Endothelial cell (in vitro differentiated cells): Measurements from ENCODE around the gene POPDC3. TPM values are rescaled to one million over a fixed set of nuclear protein-coding genes. Genes with fewer than 3 reads are reported as not detected.

Experiments
- DNase-seq: peaks from one replicate; pipeline ENCODE4 v3.0.0; 2021; ENCODE audit warnings: low spot score
- H3K27ac Mint-ChIP-seq: one replicate; pipeline ENCODE4 v1.8.0; 2021; ENCODE audit warnings: mixed read lengths, inconsistent platforms; ENCODE audit not compliant: unreplicated experiment
- H3K27me3 Mint-ChIP-seq: one replicate; pipeline ENCODE4 v1.8.0; 2021; ENCODE audit warnings: mild to moderate bottlenecking, moderate library complexity, mixed read lengths, inconsistent platforms; ENCODE audit not compliant: unreplicated experiment
- H3K36me3 Mint-ChIP-seq: one replicate; pipeline ENCODE4 v1.8.0; 2021; ENCODE audit warnings: mild to moderate bottlenecking, low read depth, mixed read lengths, inconsistent platforms; ENCODE audit not compliant: unreplicated experiment
- H3K4me1 Mint-ChIP-seq: one replicate; pipeline ENCODE4 v1.8.0; 2021; ENCODE audit warnings: mild to moderate bottlenecking, mixed read lengths, inconsistent platforms; ENCODE audit not compliant: unreplicated experiment
- H3K4me3 Mint-ChIP-seq: one replicate; pipeline ENCODE4 v1.8.0; 2021; ENCODE audit warnings: mild to moderate bottlenecking, mixed read lengths, inconsistent platforms; ENCODE audit not compliant: unreplicated experiment
- H3K9me3 Mint-ChIP-seq: one replicate; pipeline ENCODE4 v1.8.0; 2021; ENCODE audit warnings: mixed read lengths, inconsistent platforms; ENCODE audit not compliant: unreplicated experiment
- CTCF ChIP-seq: fragments of 200-600 bp; sonication (generic); IDR thresholded peaks from one replicate; pipeline ENCODE4 v1.5.0; 2021; ENCODE audit warnings: antibody characterized with exemption; ENCODE audit not compliant: unreplicated experiment
- total RNA-seq: library from RNA; stranded (reverse); fragmentation: NEBNext Ultra II Directional; extraction: Animal tissue kit (Norgen Biotek cat#: 25700); gene quantifications from one replicate; pipeline ENCODE4 v1.2.1, GENCODE V29; 2021; ENCODE audit not compliant: unreplicated experiment

Gene POPDC3
- total RNA-seq, 1 donor from 2014 or later, result 5.2 TPM

- TF ChIP-seq CTCF, result no peak
- no peak overlapping the region for H3K4me3 Mint-ChIP-seq
- no peaks in the 10 kb centered on the region for H3K36me3 Mint-ChIP-seq
- peaks cover 10% of the 10 kb centered on the region for H3K4me1 Mint-ChIP-seq
- H3K27me3 Mint-ChIP-seq, result peaks cover 1% of the 10 kb centered on the region
- DNase-seq, result no peak
- H3K9me3 Mint-ChIP-seq, result no peaks in the 10 kb centered on the region
- H3K27ac Mint-ChIP-seq, result no peak overlapping the region
Observed at GRCh38 chr6:105111871-105112270, 67.9 kb downstream of the POPDC3 start.

- H3K36me3 Mint-ChIP-seq, result no peaks in the 10 kb centered on the region
- H3K4me3 Mint-ChIP-seq, result no peak overlapping the region
- H3K4me1 Mint-ChIP-seq, result peaks cover 8% of the 10 kb centered on the region
Observed at GRCh38 chr6:105111105-105111504, 68.7 kb downstream of the POPDC3 start.

GRCh38 chr6:105109955-105110895 lies 69.6 kb downstream of the POPDC3 start:
- no peaks in the 10 kb centered on the region for H3K36me3 Mint-ChIP-seq
- no peak overlapping the region for H3K27ac Mint-ChIP-seq
- DNase-seq, result no peak
- peaks cover 1% of the 10 kb centered on the region for H3K27me3 Mint-ChIP-seq
- H3K9me3 Mint-ChIP-seq, result no peaks in the 10 kb centered on the region
- TF ChIP-seq CTCF, result no peak
- peaks cover 7% of the 10 kb centered on the region for H3K4me1 Mint-ChIP-seq
- H3K4me3 Mint-ChIP-seq, result no peak overlapping the region

More at GRCh38 chr6:105111105-105111504, 68.7 kb downstream of the POPDC3 start:
- TF ChIP-seq CTCF, result no peak
- Mint-ChIP-seq H3K9me3 (no peaks in the 10 kb centered on the region), H3K27me3 (peaks cover 1% of the 10 kb centered on the region), H3K27ac (no peak overlapping the region)
- DNase-seq, result no peak

- no peak for TF ChIP-seq CTCF
- Mint-ChIP-seq H3K4me3 (no peak overlapping the region), H3K27ac (no peak overlapping the region), H3K36me3 (no peaks in the 10 kb centered on the region), H3K27me3 (no peaks in the 10 kb centered on the region), H3K4me1 (peaks cover 7% of the 10 kb centered on the region), H3K9me3 (no peaks in the 10 kb centered on the region)
- DNase-seq, result no peak
Observed at GRCh38 chr6:105108631-105109262, 71.1 kb downstream of the POPDC3 start.

Other genes with a start within 250 kb of the POPDC3 start
- gene LIN28B, start 222.9 kb downstream of the POPDC3 start, total RNA-seq, result 36.9 TPM
- 39.6 TPM for gene PREP, start 223.1 kb upstream of the POPDC3 start, total RNA-seq